Stomach smooth muscle (tissue), 2 donors: Measurements from ENCODE around the gene TBC1D1.
A peak's percentile ranks its signal among the peaks of the same experiment; 100 is the strongest.

Experiments
- H3K27ac ChIP-seq: one replicate; pipeline ENCODE4 v1.7.0; 2013; ENCODE audit warnings: mild to moderate bottlenecking, low read length, inconsistent platforms
- H3K27me3 ChIP-seq, 2 donors: one replicate each; pipeline ENCODE4 v1.7.0; 2013; ENCODE audit warnings: low read length in 2 of 2; ENCODE audit not compliant: insufficient read depth in 2 of 2, control insufficient read depth in 1 of 2
- H3K36me3 ChIP-seq, 2 donors: one replicate each; pipeline ENCODE4 v1.7.0; 2013; ENCODE audit warnings: low read length in 2 of 2; ENCODE audit not compliant: control insufficient read depth in 2 of 2, insufficient read depth in 2 of 2
- H3K4me1 ChIP-seq: one replicate; pipeline ENCODE4 v1.7.0; 2013; ENCODE audit warnings: low read length; ENCODE audit not compliant: control insufficient read depth, insufficient read depth
- H3K4me3 ChIP-seq, 2 donors: one replicate each; pipeline ENCODE4 v1.7.0; 2013; ENCODE audit warnings: low read length in 2 of 2
- H3K9ac ChIP-seq, 2 donors: one replicate each; pipeline ENCODE4 v1.7.0; 2013; ENCODE audit warnings: low read length in 2 of 2, mild to moderate bottlenecking in 1 of 2
- H3K9me3 ChIP-seq, 2 donors: one replicate each; pipeline ENCODE4 v1.7.0; 2013; ENCODE audit warnings: low read length in 2 of 2; ENCODE audit not compliant: control insufficient read depth in 2 of 2
- donor health status: healthy.
- donor health status: Pancreatic carcinoma.

Gene TBC1D1

GRCh38 chr4:37924946-37925345 lies 34.1 kb downstream of the TBC1D1 start:
- Histone ChIP-seq H3K4me1 (peaks cover 30% of the 10 kb centered on the region), H3K27me3 (no peaks in the 10 kb centered on the region), H3K9me3 (no peaks in the 10 kb centered on the region), H3K9ac (no peak overlapping the region), H3K4me3 (no peak overlapping the region), H3K27ac (no peak overlapping the region), H3K36me3 (no peaks in the 10 kb centered on the region)

DNA sequence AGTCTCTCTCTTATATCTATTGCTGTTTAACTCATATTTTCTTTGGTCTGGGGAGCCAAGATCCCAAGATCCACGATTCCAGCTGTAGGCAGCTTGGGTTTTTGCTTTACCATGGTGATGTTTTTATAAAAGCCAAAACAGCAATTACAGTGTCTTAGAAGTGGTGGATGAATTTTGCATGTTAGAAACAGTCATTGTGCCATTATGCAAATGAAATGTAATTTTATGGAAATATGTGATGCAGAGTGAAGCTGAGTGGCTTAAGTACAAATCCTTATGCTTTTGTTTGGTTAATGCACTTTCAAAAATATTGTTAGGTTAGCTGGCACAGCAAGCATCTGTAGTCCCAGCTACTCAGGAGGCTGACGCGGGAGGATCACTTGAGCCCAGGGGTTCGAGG lies 36.5 kb downstream of the TBC1D1 start:
- Histone ChIP-seq H3K27ac (no peak overlapping the region), H3K9me3 (no peaks in the 10 kb centered on the region), H3K36me3 (no peaks in the 10 kb centered on the region), H3K27me3 (no peaks in the 10 kb centered on the region), H3K9ac (no peak overlapping the region), H3K4me1 (peaks cover 28% of the 10 kb centered on the region), H3K4me3 (no peak overlapping the region)

GRCh38 chr4:37928426-37929416 lies 37.8 kb downstream of the TBC1D1 start:
- no peak overlapping the region for H3K4me3 ChIP-seq
- H3K9me3 ChIP-seq: no peaks in the 10 kb centered on the region
- H3K4me1 ChIP-seq: peaks cover 30% of the 10 kb centered on the region
- H3K27me3 ChIP-seq: no peaks in the 10 kb centered on the region
- H3K27ac ChIP-seq: no peak overlapping the region
- H3K36me3 ChIP-seq: no peaks in the 10 kb centered on the region
- H3K9ac ChIP-seq: no peak overlapping the region

- H3K9me3 ChIP-seq: no peaks in the 10 kb centered on the region
- no peak overlapping the region for H3K4me3 ChIP-seq
- H3K36me3 ChIP-seq: peaks cover 8 to 9% of the 10 kb centered on the region in 2 donors
- no peaks in the 10 kb centered on the region for H3K27me3 ChIP-seq
- H3K9ac ChIP-seq: no peak overlapping the region
- H3K4me1 ChIP-seq: peaks cover 15% of the 10 kb centered on the region
- no peak overlapping the region for H3K27ac ChIP-seq
Observed at GRCh38 chr4:37934096-37934495, 43.2 kb downstream of the TBC1D1 start.

- H3K36me3 ChIP-seq: peaks cover 8 to 9% of the 10 kb centered on the region in 2 donors
- H3K4me3 ChIP-seq: no peak overlapping the region
- H3K4me1 ChIP-seq: peaks cover 12% of the 10 kb centered on the region
- no peaks in the 10 kb centered on the region for H3K9me3 ChIP-seq
- H3K27ac ChIP-seq: no peak overlapping the region
- H3K27me3 ChIP-seq: no peaks in the 10 kb centered on the region
- H3K9ac ChIP-seq: no peak overlapping the region
Observed at GRCh38 chr4:37934609-37935008, 43.7 kb downstream of the TBC1D1 start.

GRCh38 chr4:37935026-37935425 lies 44.1 kb downstream of the TBC1D1 start:
- Histone ChIP-seq H3K27ac (no peak overlapping the region), H3K27me3 (no peaks in the 10 kb centered on the region), H3K9ac (no peak overlapping the region), H3K4me3 (no peak overlapping the region), H3K9me3 (no peaks in the 10 kb centered on the region), H3K4me1 (peaks cover 12% of the 10 kb centered on the region), H3K36me3 (peaks cover 8 to 9% of the 10 kb centered on the region in 2 donors)

DNA sequence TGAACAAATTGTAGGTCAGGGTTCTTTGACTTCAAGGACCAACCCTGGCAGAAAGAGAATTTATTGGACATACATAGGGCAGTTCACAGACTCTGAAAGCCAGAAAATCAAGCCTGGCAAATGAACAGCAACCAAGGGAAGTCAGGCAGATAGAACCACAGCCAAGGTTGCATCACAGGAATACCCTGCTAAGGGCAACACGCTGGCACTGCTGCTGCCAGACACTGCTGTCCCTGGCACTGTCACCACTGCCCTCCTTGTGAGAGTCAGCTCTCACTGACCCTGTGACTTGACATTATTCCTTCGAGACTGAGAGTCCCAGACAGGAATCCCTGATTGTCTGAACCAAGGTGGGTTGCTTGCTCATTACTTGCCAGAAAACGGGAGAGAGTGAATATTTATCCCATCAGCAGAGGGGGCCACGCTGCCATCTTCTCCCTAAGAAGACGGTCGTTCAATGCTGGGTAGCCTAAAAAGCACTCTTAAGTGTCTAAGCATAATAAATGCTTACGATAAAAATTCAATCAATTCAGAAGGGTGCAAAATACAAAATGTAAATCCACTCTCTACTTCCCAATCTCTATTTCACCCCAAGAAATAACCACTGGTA lies 46.1 kb downstream of the TBC1D1 start:
- peak overlapping the region in 1 of 2 donors; percentile 13 for H3K9ac ChIP-seq
- no peak overlapping the region for H3K4me3 ChIP-seq
- peaks cover 9% of the 10 kb centered on the region for H3K4me1 ChIP-seq

DNA sequence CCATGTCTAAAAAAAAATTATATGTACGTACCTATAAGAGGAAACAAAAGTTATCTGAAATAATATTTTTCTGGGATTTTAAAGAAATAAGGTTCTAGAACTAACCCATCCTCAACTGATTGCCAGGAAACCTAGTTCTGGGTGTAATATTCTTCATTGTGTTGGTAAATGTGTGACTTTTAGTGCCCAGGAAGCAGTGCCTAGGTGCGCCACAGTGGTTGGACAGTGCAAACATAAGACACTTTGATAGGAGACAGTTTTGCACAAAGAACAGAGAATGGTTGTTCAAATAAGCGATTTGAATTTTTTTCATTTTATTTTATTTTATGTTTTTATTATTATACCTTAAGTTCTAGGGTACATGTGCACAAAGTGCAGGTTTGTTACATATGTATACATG lies 47.3 kb downstream of the TBC1D1 start:
- Histone ChIP-seq H3K36me3 (peaks cover 8 to 9% of the 10 kb centered on the region in 2 donors), H3K4me1 (peaks cover 7% of the 10 kb centered on the region), H3K27me3 (no peaks in the 10 kb centered on the region), H3K9me3 (no peaks in the 10 kb centered on the region), H3K9ac (no peak overlapping the region), H3K27ac (no peak overlapping the region), H3K4me3 (no peak overlapping the region)

More for the DNA sequence above, 46.1 kb downstream of the TBC1D1 start:
- Histone ChIP-seq H3K27me3 (no peaks in the 10 kb centered on the region), H3K27ac (peak overlapping the region; percentile 6), H3K9me3 (no peaks in the 10 kb centered on the region), H3K36me3 (peaks cover 8 to 9% of the 10 kb centered on the region in 2 donors)

DNA sequence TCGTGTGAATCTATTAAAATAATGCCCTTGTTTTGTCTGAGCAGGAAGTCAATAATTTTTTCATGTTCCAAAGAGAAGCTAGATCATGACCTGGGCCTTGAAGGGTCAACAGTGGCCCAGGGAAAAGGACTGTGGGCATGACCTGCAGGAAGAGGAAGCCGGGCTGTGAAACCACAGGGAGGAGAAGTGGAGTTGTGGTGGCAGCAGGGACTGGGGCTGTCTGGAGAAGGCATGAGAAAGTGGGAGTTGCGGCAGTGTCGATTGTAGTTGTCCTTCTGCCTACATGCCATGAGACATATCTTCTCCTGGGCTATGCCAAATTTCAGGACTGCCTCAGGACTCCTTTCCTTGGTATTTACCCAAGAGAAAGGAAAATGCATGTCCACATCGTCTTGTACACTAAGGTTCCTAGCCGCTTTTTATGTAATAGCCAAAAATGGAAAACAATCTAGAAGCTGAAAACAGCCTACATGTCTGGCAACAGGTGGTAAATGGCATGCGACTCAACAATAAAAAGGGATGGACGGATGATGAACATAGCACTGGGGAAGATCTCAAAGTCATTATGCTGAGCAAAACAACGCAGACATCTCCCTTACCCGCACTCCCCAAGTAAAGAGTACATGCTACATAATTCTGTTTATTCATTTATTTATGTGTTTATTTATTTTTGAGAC lies 55.8 kb downstream of the TBC1D1 start:
- Histone ChIP-seq H3K9me3 (no peaks in the 10 kb centered on the region), H3K36me3 (peaks cover 0 to 2% of the 10 kb centered on the region in 2 donors), H3K27ac (no peak overlapping the region), H3K9ac (no peak overlapping the region), H3K27me3 (no peaks in the 10 kb centered on the region), H3K4me1 (peaks cover 2% of the 10 kb centered on the region), H3K4me3 (no peak overlapping the region)

DNA sequence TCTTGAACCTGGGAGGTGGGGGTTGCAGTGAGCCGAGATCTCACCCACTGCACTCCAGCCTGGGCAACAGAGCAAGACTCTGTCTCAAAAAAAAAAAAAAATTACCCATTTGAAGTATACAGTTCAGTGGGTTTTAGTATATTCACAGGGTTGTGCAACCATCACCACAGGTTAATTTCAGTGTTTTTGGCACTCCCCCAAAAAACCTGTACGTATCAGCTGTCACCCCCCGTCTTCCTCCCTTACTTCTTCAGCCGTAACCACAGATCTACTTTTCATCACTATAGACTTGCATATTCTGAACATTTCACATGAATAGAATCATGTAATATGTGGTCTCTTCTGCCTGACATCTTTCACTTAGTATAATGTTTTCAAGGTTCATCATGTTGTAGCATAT lies 57.7 kb downstream of the TBC1D1 start:
- no peaks in the 10 kb centered on the region for H3K9me3 ChIP-seq
- H3K9ac ChIP-seq: no peak overlapping the region
- no peak overlapping the region for H3K27ac ChIP-seq
- H3K36me3 ChIP-seq: peaks cover 0 to 3% of the 10 kb centered on the region in 2 donors
- H3K4me3 ChIP-seq: no peak overlapping the region
- H3K4me1 ChIP-seq: peaks cover 2% of the 10 kb centered on the region
- no peaks in the 10 kb centered on the region for H3K27me3 ChIP-seq
